ENCODE results near the gene ST8SIA6. TPM values are rescaled to one million over a fixed set of nuclear protein-coding genes. Genes with fewer than 3 reads are reported as not detected.

Gene ST8SIA6
- polyA plus RNA-seq, 1 experiment, result not detected

DNA sequence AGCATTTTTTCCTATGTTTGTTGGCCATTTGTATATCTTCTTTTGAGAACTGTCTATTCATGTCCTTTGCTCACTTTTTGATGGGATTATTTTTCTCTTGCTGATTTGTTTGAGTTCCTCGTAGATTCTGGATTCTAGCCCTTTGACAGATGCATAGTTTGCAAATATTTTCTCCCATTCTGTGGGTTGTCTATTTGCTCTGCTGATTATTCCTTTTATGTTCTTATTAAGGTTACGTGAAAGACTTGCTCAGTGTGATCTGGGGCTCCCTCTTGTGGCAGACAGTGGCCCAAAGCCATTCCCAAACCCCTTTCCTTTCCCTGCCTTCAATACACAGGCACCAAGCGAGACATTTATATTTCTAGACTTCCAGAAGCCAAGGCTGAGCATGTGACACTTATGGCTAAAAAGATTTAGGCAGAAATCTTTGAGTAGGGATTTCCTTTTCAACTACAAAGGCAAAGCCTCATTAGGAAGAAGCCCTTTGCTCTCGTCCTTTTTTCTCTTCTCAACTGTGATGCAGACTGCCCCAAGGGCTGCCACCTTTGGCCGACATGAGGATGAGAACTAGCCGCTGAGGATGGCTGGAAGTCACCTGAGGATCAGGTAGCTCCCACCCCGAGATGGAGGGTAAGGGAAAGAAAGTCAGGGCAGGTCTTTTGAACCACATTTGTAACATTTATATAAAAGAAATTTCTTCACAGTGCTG is 23.6 kb downstream of the ST8SIA6 start:
- peak; percentile 33 for DNase-seq (ENCODE audit: low read depth)
- Histone ChIP-seq H3K4me3 (ENCODE audit: low read depth, low read length) (no peak overlapping the region), H3K36me3 (ENCODE audit: control insufficient read depth, insufficient read depth, low read length) (no peaks in the 10 kb centered on the region), H3K27me3 (ENCODE audit: control insufficient read depth, insufficient read depth, low read length) (peaks cover 6% of the 10 kb centered on the region; the same call in 1 of the 2 replicates)
- TF ChIP-seq, protein P1, sequence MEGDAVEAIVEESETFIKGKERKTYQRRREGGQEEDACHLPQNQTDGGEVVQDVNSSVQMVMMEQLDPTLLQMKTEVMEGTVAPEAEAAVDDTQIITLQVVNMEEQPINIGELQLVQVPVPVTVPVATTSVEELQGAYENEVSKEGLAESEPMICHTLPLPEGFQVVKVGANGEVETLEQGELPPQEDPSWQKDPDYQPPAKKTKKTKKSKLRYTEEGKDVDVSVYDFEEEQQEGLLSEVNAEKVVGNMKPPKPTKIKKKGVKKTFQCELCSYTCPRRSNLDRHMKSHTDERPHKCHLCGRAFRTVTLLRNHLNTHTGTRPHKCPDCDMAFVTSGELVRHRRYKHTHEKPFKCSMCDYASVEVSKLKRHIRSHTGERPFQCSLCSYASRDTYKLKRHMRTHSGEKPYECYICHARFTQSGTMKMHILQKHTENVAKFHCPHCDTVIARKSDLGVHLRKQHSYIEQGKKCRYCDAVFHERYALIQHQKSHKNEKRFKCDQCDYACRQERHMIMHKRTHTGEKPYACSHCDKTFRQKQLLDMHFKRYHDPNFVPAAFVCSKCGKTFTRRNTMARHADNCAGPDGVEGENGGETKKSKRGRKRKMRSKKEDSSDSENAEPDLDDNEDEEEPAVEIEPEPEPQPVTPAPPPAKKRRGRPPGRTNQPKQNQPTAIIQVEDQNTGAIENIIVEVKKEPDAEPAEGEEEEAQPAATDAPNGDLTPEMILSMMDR (IDR thresholded peaks at IDR 0.05; ENCODE audit: insufficient read depth, low read depth, low read length), result peak; percentile 94
- CTCF ChIA-PET, result interaction anchor here (0.5 to 2.6 kb wide), 9 partner anchors 9 to 603 kb away, joined by 3 to 9 read pairs (median 4); partner anchors contain the start of gene ST8SIA6
- POLR2A ChIA-PET, result no interaction called here

DNA sequence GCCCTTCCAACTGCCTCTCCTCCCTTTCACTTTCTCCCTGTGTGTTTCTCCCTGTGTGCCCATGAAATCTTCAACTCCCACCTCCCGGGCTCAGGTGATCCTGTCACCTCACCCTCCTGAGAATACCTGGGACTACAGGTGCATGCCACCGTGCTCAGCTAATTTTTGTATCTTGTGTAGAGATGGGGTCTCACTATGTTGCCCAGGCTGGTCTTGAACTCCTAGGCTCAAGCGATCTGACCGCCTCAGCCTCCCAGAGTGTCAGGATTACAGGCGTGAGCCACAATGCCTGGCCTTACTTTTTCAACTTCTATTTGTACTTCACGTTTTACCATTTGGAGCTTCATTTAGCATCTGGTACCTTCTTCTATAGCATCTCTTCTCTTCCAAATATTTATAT is 24.9 kb downstream of the ST8SIA6 start:
- ChIA-PET POLR2A (no interaction called here), CTCF (interaction anchor here (0.7 to 2.6 kb wide), 12 partner anchors 9 to 610 kb away, joined by 3 to 9 read pairs (median 4); partner anchors contain the start of gene ST8SIA6)
- TF ChIP-seq, protein P1 (IDR thresholded peaks at IDR 0.05; ENCODE audit: insufficient read depth, low read depth, low read length), result no peak
- Histone ChIP-seq H3K27me3 (ENCODE audit: control insufficient read depth, insufficient read depth, low read length) (peaks cover 6% of the 10 kb centered on the region; the same call in 1 of the 2 replicates), H3K36me3 (ENCODE audit: control insufficient read depth, insufficient read depth, low read length) (no peaks in the 10 kb centered on the region), H3K4me3 (ENCODE audit: low read depth, low read length) (no peak overlapping the region)
- no peak for DNase-seq (ENCODE audit: low read depth)

DNA sequence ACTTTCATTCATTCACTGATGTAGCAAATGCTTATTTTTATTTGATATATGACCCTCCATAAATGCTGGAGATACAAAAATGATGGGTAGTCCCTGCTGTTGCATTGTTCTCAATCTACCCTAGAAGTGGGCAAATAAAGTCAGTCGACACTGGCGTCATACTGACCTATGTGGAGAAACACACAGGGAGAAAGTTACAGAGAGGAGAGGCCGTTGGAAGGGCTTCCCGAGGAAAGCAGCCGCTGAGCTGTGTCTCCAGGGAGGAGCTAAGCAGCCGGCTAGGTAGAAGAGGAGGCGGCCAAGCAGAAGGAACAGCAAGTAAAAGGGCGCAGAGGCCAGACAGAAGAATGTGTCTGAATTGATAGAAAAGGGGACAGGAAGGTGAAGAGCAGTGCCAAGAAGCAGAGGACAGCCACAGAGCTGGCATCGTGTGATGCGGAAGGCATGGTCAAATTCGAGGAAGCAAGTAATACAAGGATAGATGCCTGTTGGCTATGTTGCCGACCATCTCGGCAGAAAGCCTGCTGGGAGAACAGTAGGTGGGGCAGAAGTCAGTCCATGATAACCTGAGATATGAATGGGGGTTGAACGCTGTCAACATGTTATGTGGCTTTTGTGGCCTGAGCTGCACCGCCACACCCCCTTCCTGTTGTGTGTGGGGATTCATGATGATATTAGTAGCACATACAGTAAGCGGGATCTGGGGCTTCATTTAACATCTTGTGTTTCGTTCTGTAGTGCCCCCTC is 25.9 kb downstream of the ST8SIA6 start:
- Histone ChIP-seq H3K4me3 (ENCODE audit: low read depth, low read length) (no peak overlapping the region), H3K27me3 (ENCODE audit: control insufficient read depth, insufficient read depth, low read length) (peaks cover 4% of the 10 kb centered on the region; the same call in 1 of the 2 replicates), H3K36me3 (ENCODE audit: control insufficient read depth, insufficient read depth, low read length) (no peaks in the 10 kb centered on the region)
- TF ChIP-seq, protein P1 (IDR thresholded peaks at IDR 0.05; ENCODE audit: insufficient read depth, low read depth, low read length), result no peak
- ChIA-PET CTCF (interaction anchor here (1.3 to 2.6 kb wide), 3 partner anchors 13 to 601 kb away, joined by 5 to 9 read pairs (median 6); no protein-coding TSS in a partner anchor), POLR2A (no interaction called here)
- no peak for DNase-seq (ENCODE audit: low read depth)

DNA sequence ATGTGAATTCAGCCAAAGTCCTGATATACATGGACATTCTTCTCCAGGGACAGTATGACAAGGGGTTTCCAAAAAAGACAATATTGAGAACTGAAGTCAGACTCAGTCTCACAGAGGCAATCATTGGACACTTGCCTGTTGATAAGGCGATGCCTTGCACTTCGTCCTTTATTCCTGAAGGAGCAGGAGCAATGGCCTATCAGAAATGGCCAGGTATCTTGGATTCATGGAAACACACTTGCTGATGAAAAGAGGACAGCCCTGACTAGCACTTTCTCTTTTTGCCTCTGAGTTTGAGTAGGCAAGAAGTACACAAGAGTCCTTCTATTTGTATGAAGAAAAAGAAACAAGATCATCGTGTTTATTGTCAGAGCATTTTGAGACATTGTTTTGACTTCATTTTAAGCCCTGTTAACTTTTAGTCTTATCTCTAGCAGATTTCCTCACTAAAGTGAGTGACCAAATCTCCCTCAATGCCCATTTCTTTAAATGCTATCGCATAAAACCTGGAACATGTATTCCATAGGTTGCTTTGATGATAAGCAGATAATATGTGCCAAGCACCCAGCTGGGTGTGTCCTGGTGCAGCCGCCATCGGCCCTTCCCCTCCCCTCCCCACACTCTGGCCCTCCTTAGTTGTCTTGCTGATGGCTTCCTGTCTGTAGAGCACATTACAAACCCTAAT is 26.6 kb downstream of the ST8SIA6 start:
- CTCF ChIA-PET, result interaction anchor here (0.8 to 2.6 kb wide), 3 partner anchors 19 to 600 kb away, joined by 3 to 9 read pairs (median 3); no protein-coding TSS in a partner anchor

More for the DNA sequence above, 26.6 kb downstream of the ST8SIA6 start:
- TF ChIP-seq, protein P1 (IDR thresholded peaks at IDR 0.05; ENCODE audit: insufficient read depth, low read depth, low read length), result no peak
- H3K27me3 ChIP-seq (ENCODE audit: control insufficient read depth, insufficient read depth, low read length), result peaks cover 4% of the 10 kb centered on the region; the same call in 1 of the 2 replicates
- POLR2A ChIA-PET, result no interaction called here
- H3K36me3 ChIP-seq (ENCODE audit: control insufficient read depth, insufficient read depth, low read length), result no peaks in the 10 kb centered on the region
- no peak for DNase-seq (ENCODE audit: low read depth)
- H3K4me3 ChIP-seq (ENCODE audit: low read depth, low read length), result no peak overlapping the region

All from BJ (cell line).